Activated T-helper 9 cell treated with anti-CD3 and anti-CD28 coated beads, Interleukin-2, amount 50 U/mL, for 16 hours (primary cell): ENCODE data around the gene PPP1R37.
"Not testable (repeated sequence)": the region's sequence is repeated elsewhere in the genome, so short reads cannot be mapped to it uniquely, and the experiment has no call there.

Experiments
- DNase-seq: peaks from one replicate; pipeline ENCODE4 v3.0.0-alpha.2; 2020; ENCODE audit warnings: low read depth

PPP1R37 gene

GRCh38 chr19:45095496-45096413 is 2.8 kb downstream of the PPP1R37 start:
- DNase-seq = no peak

GRCh38 chr19:45096700-45097099 is 3.7 kb downstream of the PPP1R37 start:
- no peak for DNase-seq

GRCh38 chr19:45097450-45097775 is 4.4 kb downstream of the PPP1R37 start:
- no peak for DNase-seq

- no peak for DNase-seq
These were observed 5.0 kb downstream of the PPP1R37 start for GRCh38 chr19:45097776-45098520.

- no peak for DNase-seq
These were observed 5.8 kb downstream of the PPP1R37 start for GRCh38 chr19:45098521-45099466.

GRCh38 chr19:45099467-45100191 is 6.7 kb downstream of the PPP1R37 start:
- DNase-seq = no peak

- DNase-seq = no peak
These were observed 7.2 kb downstream of the PPP1R37 start for GRCh38 chr19:45100201-45100600.

- DNase-seq = no peak
These were observed 7.9 kb downstream of the PPP1R37 start for GRCh38 chr19:45100846-45101252.

- DNase-seq = no peak
These were observed 8.8 kb downstream of the PPP1R37 start for GRCh38 chr19:45101806-45102205.

- no peak for DNase-seq
These were observed 9.5 kb downstream of the PPP1R37 start for GRCh38 chr19:45102481-45102880.

- DNase-seq = no peak
These were observed 10.2 kb downstream of the PPP1R37 start for GRCh38 chr19:45103156-45103507.

- no peak for DNase-seq
These were observed 10.7 kb downstream of the PPP1R37 start for GRCh38 chr19:45103508-45104319.

GRCh38 chr19:45104658-45105349 is 11.8 kb downstream of the PPP1R37 start:
- DNase-seq = no peak

- not testable (repeated sequence) for DNase-seq
These were observed 13.4 kb downstream of the PPP1R37 start for GRCh38 chr19:45106363-45106762.

GRCh38 chr19:45107621-45108150 is 14.7 kb downstream of the PPP1R37 start:
- no peak for DNase-seq

- no peak for DNase-seq
These were observed 17.9 kb downstream of the PPP1R37 start for GRCh38 chr19:45110851-45111266.

GRCh38 chr19:45112111-45112827 is 19.3 kb downstream of the PPP1R37 start:
- DNase-seq = no peak

- no peak for DNase-seq
These were observed 20.6 kb downstream of the PPP1R37 start for GRCh38 chr19:45113628-45114027.

- no peak for DNase-seq
These were observed 21.1 kb downstream of the PPP1R37 start for GRCh38 chr19:45114116-45114515.
